K562 (cell line): ENCODE data around the gene GFI1B. TPM values are rescaled to one million over a fixed set of nuclear protein-coding genes. Genes with fewer than 3 reads are reported as not detected.

Experiments used
- CBFA2T2 ChIP-seq: fragments of 450-650 bp; conservative IDR thresholded peaks from 2 replicates; pipeline ENCODE4 v1.6.1; 2017; ENCODE audit warnings: mild to moderate bottlenecking
- CHCHD3 ChIP-seq: fragments of 250-450 bp; sonication (Bioruptor Pico); IDR thresholded peaks from 2 replicates; pipeline ENCODE4 v2.1.2; 2022; ENCODE audit warnings: mild to moderate bottlenecking
- CREBBP ChIP-seq: IDR thresholded peaks from one replicate; pipeline ENCODE4 v1.6.1; 2012; ENCODE audit warnings: low read depth, mild to moderate bottlenecking, control low read depth, inconsistent platforms, low read length
- EHMT2 ChIP-seq: fragments of 450-650 bp; IDR thresholded peaks from 2 replicates; pipeline ENCODE4 v1.6.1; 2018; ENCODE audit warnings: antibody characterized with exemption
- EP300 ChIP-seq: IDR thresholded peaks from 2 replicates; pipeline ENCODE4 v1.6.1; 2012; ENCODE audit warnings: low read length, improper control_type of control experiment
- FOXA1 ChIP-seq: fragments of 450-650 bp; IDR thresholded peaks from 2 replicates; pipeline ENCODE4 v1.6.1; 2016; ENCODE audit warnings: mild to moderate bottlenecking, borderline replicate concordance
- FOXA3 ChIP-seq, 2 experiments: fragments of 450-650 bp in 1 of 2; sonication (generic) in 1 of 2; formaldehyde crosslinking; IDR thresholded peaks in 1 of 2; conservative IDR thresholded peaks in 1 of 2; 2 replicates each; pipeline versions ENCODE4 v1.4.0 to v1.8.0; 2020 to 2022; ENCODE audit warnings: mild to moderate bottlenecking in 2 of 2, missing genetic modification reagents in 1 of 2
- HMGN3 ChIP-seq: IDR thresholded peaks from 2 replicates; pipeline ENCODE4 v1.6.1; 2011; ENCODE audit warnings: borderline replicate concordance, low read depth, mild to moderate bottlenecking, mixed read lengths, low read length; ENCODE audit not compliant: insufficient read length; ENCODE audit errors: extremely low read depth
- ILF3 ChIP-seq: fragments of 450-650 bp; IDR thresholded peaks from 2 replicates; pipeline ENCODE4 v1.6.1; 2018; ENCODE audit warnings: antibody characterized with exemption, mild to moderate bottlenecking, moderate library complexity, borderline replicate concordance
- JUNB ChIP-seq: fragments of 450-650 bp; formaldehyde crosslinking; conservative IDR thresholded peaks from 2 replicates; pipeline ENCODE4 v1.4.0; 2020; ENCODE audit warnings: mild to moderate bottlenecking
- KAT7 ChIP-seq: sonication (generic); formaldehyde crosslinking; IDR thresholded peaks from 2 replicates; pipeline ENCODE4 v1.8.0; 2022; ENCODE audit warnings: missing genetic modification reagents, mild to moderate bottlenecking, borderline replicate concordance
- LCOR ChIP-seq: sonication (generic); formaldehyde crosslinking; IDR thresholded peaks from 2 replicates; pipeline ENCODE4 v1.8.0; 2022; ENCODE audit warnings: mild to moderate bottlenecking, missing genetic modification reagents
- MIER1 ChIP-seq: fragments of 450-650 bp; IDR thresholded peaks from 2 replicates; pipeline ENCODE4 v1.6.1; 2016; ENCODE audit warnings: antibody characterized with exemption, mild to moderate bottlenecking, low read depth
- NR2C2 ChIP-seq, 2 experiments: fragments of 200-800 bp in 1 of 2; sonication (Bioruptor generic) in 1 of 2; sonication (generic) in 1 of 2; formaldehyde crosslinking in 1 of 2; IDR thresholded peaks; 2 replicates each; pipeline versions ENCODE4 v1.6.1 to v1.8.0; 2016 to 2022; ENCODE audit warnings: mild to moderate bottlenecking in 1 of 2, missing compliant biosample characterization in 1 of 2, missing genetic modification characterization in 1 of 2, missing genetic modification reagents in 1 of 2
- PATZ1 ChIP-seq: fragments of 250-450 bp; sonication (Bioruptor Pico); IDR thresholded peaks from 2 replicates; pipeline ENCODE4 v1.5.0; 2020; ENCODE audit warnings: mild to moderate bottlenecking, borderline replicate concordance
- POLR2A ChIP-seq: fragments of 450-650 bp; conservative IDR thresholded peaks from 2 replicates; pipeline ENCODE4 v1.6.1; 2016
- POLR2B ChIP-seq: fragments of 450-650 bp; IDR thresholded peaks from 2 replicates; pipeline ENCODE4 v1.6.1; 2018; ENCODE audit warnings: low read depth; ENCODE audit not compliant: partially characterized antibody
- RBFOX2 ChIP-seq: fragments of 200-400 bp; formaldehyde crosslinking; IDR thresholded peaks from 2 replicates; pipeline ENCODE4 v1.6.1; 2017; ENCODE audit warnings: low read depth, mild to moderate bottlenecking, low read length, moderate library complexity
- RCOR1 ChIP-seq, 2 experiments: IDR thresholded peaks; 2 replicates each; pipeline ENCODE4 v1.6.1; 2012; ENCODE audit warnings: low read depth in 2 of 2, low read length in 2 of 2, borderline replicate concordance in 1 of 2, improper control_type of control experiment in 1 of 2
- SMAD1 ChIP-seq: fragments of 150-350 bp; IDR thresholded peaks from 2 replicates; pipeline ENCODE4 v1.6.1; 2014; ENCODE audit warnings: low read length, low read depth; ENCODE audit not compliant: partially characterized antibody
- TCF7L2 ChIP-seq: fragments of 150-350 bp; IDR thresholded peaks from 2 replicates; pipeline ENCODE4 v1.6.1; 2016; ENCODE audit warnings: low read depth, mild to moderate bottlenecking, low read length, moderate library complexity
- U2AF1 ChIP-seq: fragments of 200-400 bp; formaldehyde crosslinking; optimal IDR thresholded peaks from 2 replicates; pipeline ENCODE3; 2017; ENCODE audit warnings: mild to moderate bottlenecking, low read depth, low read length, moderate library complexity
- XRCC5 ChIP-seq: fragments of 200-400 bp; formaldehyde crosslinking; IDR thresholded peaks from 2 replicates; pipeline ENCODE4 v1.6.1; 2017; ENCODE audit warnings: low read depth, mild to moderate bottlenecking, low read length
- ZEB2 ChIP-seq: fragments of 450-650 bp; IDR thresholded peaks from 2 replicates; pipeline ENCODE4 v1.6.1; 2016
- ZNF212 ChIP-seq: fragments of 450-650 bp; formaldehyde crosslinking; IDR thresholded peaks from 2 replicates; pipeline ENCODE4 v1.4.0; 2020; ENCODE audit warnings: mild to moderate bottlenecking
- ZNF512 ChIP-seq: IDR thresholded peaks from 2 replicates; pipeline ENCODE4 v1.6.1; 2016; ENCODE audit warnings: missing genetic modification characterization, missing compliant biosample characterization
- ZNF764 ChIP-seq: fragments of 250-450 bp; sonication (Bioruptor Pico); IDR thresholded peaks from 2 replicates; pipeline ENCODE4 v1.4.0; 2020; ENCODE audit warnings: low read depth, mild to moderate bottlenecking, moderate library complexity
- polyA plus RNA-seq, 8 experiments: library from polyadenylated mRNA; depleted of rRNA in 4 of 8; stranded (reverse) in 5 of 8; unstranded in 3 of 8; fragments of >200 nt; fragmentation: Nextera tagmentation in 2 of 8; fragmentation: Illumina TruSeq in 1 of 8; extraction: Ambion mirVana in 2 of 8; extraction: Trizol in 1 of 8; gene quantifications; 2 replicates each; pipeline versions ENCODE4 v1.2.1 to v1.2.3, GENCODE V29; 2011 to 2014; ENCODE audit warnings: inconsistent platforms in 1 of 8, missing spikeins in 1 of 8
- total RNA-seq, 7 experiments: library from RNA; depleted of rRNA in 6 of 7; stranded (reverse); fragments of >200 nt in 6 of 7; fragmentation: Illumina TruSeq in 2 of 7; extraction: Trizol in 2 of 7; gene quantifications; 2 replicates each; pipeline versions ENCODE4 v1.2.1 to v1.2.3, GENCODE V29; 2011 to 2021; ENCODE audit warnings: low replicate concordance in 1 of 7

GFI1B gene
- total and polyA plus RNA-seq, 9 of the 15 experiments (the other 6 are each of a cell fraction or from before 2014, with no cell fraction given), result 8.0 to 75.7 (median 34.5) TPM

- TF ChIP-seq CHCHD3 (CRISPR knock-in tag), result no peak
- peak; percentile 15 for TF ChIP-seq POLR2B
- peak; percentile 82 for TF ChIP-seq MIER1
- peak in 1 of 2 experiments; percentile 51; a peak in 2 of 4 replicates for TF ChIP-seq FOXA3 (CRISPR knock-in tag; conservative IDR thresholded peaks at IDR 0.05 in 1 of 2, IDR thresholded peaks at IDR 0.05 in 1 of 2)
- TF ChIP-seq ZNF512 (tag), result peak; percentile 82
- TF ChIP-seq NR2C2 (CRISPR knock-in tag; IDR thresholded peaks at IDR 0.05), result no peak
- 0 out of 2 replicates have a peak, but pooled peaks have one; percentile 43 for TF ChIP-seq NR2C2 (tag; IDR thresholded peaks at IDR 0.05)
- TF ChIP-seq CBFA2T2, result no peak
- no peak for TF ChIP-seq U2AF1
- peak; percentile 49; the same call in 1 of the 2 replicates for TF ChIP-seq EP300
- TF ChIP-seq HMGN3, result peak; percentile 37
- TF ChIP-seq XRCC5, result 0 out of 2 replicates have a peak, but pooled peaks have one; percentile 25
- no peak for TF ChIP-seq CREBBP
- peak; percentile 79; the same call in 1 of the 2 replicates for TF ChIP-seq KAT7 (CRISPR knock-in tag)
- TF ChIP-seq ILF3, result no peak
- TF ChIP-seq TCF7L2, result no peak
- no peak for TF ChIP-seq ZNF212 (CRISPR knock-in tag)
- TF ChIP-seq FOXA1, result no peak
- TF ChIP-seq PATZ1 (CRISPR knock-in tag), result no peak
- TF ChIP-seq SMAD1, result no peak
- peak; percentile 65 for TF ChIP-seq RBFOX2
- TF ChIP-seq ZNF764 (CRISPR knock-in tag), result no peak
- TF ChIP-seq LCOR (CRISPR knock-in tag), result peak; percentile 83
- TF ChIP-seq EHMT2, result peak; percentile 86
- peak; percentile 97 for TF ChIP-seq ZEB2
- peak; percentile 99 for TF ChIP-seq RCOR1 (IDR thresholded peaks at IDR 0.05; ENCODE audit: borderline replicate concordance in 1 of 2, low read depth in 2 of 2, low read length in 2 of 2)
- TF ChIP-seq POLR2A, result peak; percentile 57
- no peak for TF ChIP-seq JUNB (CRISPR knock-in tag)
Measured at GRCh38 chr9:132978451-132979131, at the start of gene GFI1B (continued).
